Left ventricle myocardium inferior (tissue), 1 donor: ENCODE measurements around the gene SLC7A8. TPM values are rescaled to one million over a fixed set of nuclear protein-coding genes. Genes with fewer than 3 reads are reported as not detected.

Experiments used
- DNase-seq: peaks from one replicate; pipeline ENCODE4 v3.0.0-alpha.2; 2020
- H3K27ac ChIP-seq: fragments of 200-600 bp; replicated peaks from 2 replicates; pipeline ENCODE4 v1.8.0; 2021
- H3K27me3 ChIP-seq: fragments of 200-600 bp; 2 replicates; pipeline ENCODE4 v1.8.0; 2021; ENCODE audit warnings: low read depth
- H3K36me3 ChIP-seq: fragments of 200-600 bp; 2 replicates; pipeline ENCODE4 v1.8.0; 2021
- H3K4me1 ChIP-seq: fragments of 200-600 bp; 2 replicates; pipeline ENCODE4 v1.8.0; 2021
- H3K4me3 ChIP-seq: fragments of 200-600 bp; 2 replicates; pipeline ENCODE4 v1.8.0; 2021; ENCODE audit warnings: mild to moderate bottlenecking, moderate library complexity
- H3K9me3 ChIP-seq: fragments of 200-600 bp; replicated peaks from 2 replicates; pipeline ENCODE4 v1.8.0; 2021
- CTCF ChIP-seq: fragments of 200-600 bp; IDR thresholded peaks from 2 replicates; pipeline ENCODE4 v1.8.0; 2021; ENCODE audit warnings: antibody characterized with exemption, mild to moderate bottlenecking, borderline replicate concordance
- intact Hi-C: fragments of 100-400 bp; cut with micrococcal nuclease; formaldehyde crosslinking; loops from one replicate; pipeline ENCODE4 v1.11.0; 2022
- total RNA-seq: library from RNA; stranded (reverse); fragmentation: NEBNext Ultra II Directional; extraction: Animal tissue kit (Norgen Biotek cat#: 25700); gene quantifications from one replicate; pipeline ENCODE4 v1.2.1, GENCODE V29; 2021
- donor health status: DM: no; HTN: yes; CAD: no; lungs with severe emphysema.

SLC7A8 gene
- total RNA-seq, 1 donor from 2014 or later, result 10.6 TPM

- Histone ChIP-seq H3K4me3 (no peak overlapping the region), H3K4me1 (peaks cover 18% of the 10 kb centered on the region), H3K36me3 (no peaks in the 10 kb centered on the region), H3K27ac (no peak overlapping the region), H3K27me3 (peaks cover 45% of the 10 kb centered on the region), H3K9me3 (no peaks in the 10 kb centered on the region)
- TF ChIP-seq CTCF, result no peak
- DNase-seq, result no peak
- intact Hi-C loops, result no loop called here
Measured at GRCh38 chr14:23117371-23118020, 66.0 kb downstream of the SLC7A8 start.

DNA sequence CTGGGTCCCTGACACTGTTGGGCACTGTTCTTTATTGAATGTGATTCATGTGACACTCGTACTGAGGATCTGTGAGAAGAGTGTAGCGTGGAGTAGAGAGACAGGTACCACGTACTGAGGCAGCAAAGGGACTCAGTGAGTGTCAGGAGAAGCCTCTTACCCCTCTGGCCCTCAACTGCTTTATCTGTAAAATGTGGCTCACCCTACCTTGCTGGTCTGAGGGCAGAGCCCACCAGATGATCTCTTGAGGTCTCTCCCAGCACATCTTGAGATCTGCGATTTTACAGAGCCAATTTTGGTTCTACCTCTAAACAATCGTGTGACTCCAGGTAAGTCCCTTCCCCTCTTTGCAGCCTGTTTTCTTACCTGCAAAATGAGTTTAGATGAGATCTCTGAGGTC is 67.5 kb downstream of the SLC7A8 start:
- Histone ChIP-seq H3K27ac (no peak overlapping the region), H3K36me3 (no peaks in the 10 kb centered on the region), H3K27me3 (peaks cover 61% of the 10 kb centered on the region), H3K9me3 (no peaks in the 10 kb centered on the region), H3K4me1 (peaks cover 8% of the 10 kb centered on the region), H3K4me3 (no peak overlapping the region)
- DNase-seq, result no peak
- intact Hi-C loops, result no loop called here
- no peak for TF ChIP-seq CTCF

DNA sequence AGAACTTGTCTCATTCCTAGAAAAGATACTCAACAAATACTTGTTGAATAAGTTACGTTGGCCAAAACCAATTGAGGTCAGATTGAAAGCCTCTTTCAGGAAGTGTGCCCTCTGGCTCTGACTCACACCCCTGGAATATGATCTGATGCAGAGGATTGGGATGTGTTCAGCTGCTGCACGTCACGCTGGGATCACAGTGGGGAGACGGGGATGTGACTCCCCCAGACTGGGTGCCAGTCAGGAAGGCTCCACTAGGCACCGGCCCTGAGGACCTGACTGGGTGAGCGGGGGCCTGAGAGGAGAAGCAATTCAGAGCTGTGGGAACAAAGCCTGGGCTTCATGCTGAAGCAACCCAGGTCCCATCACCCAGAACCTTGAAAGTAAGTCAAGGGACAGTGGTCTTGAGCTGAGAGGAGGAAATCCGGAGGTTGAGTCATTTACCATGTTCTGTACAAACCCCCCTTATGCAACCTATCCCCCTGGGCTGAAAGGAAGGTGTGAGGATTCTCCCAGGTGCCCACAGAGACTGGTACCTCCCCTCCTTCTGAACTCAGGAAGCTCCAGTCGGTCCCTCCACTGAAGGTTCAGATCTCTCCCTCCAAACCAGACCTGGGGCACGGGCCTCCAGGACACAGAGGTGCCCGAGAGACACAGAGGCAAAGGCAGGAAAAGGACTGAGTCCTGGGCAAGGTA is 68.3 kb downstream of the SLC7A8 start:
- H3K27me3 ChIP-seq, result peaks cover 68% of the 10 kb centered on the region

DNA sequence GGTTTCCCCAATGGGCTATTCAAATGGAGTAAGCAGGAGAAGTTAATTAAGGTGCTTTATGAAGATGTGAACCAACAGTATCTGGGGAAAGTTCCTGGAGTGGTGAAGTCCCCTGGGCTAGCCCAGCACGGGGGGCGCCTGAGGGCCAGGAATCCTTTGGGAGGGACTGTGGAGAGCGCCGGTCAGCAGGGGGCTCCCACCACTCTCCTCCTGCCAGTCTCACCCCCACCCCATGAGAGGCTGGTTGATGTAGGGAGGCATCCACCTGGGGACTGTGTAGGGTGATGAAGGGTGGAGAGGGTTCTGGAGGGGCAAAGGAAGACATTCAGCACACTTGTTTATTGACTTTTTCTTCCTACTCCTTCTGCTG is 68.8 kb downstream of the SLC7A8 start:
- Histone ChIP-seq H3K27ac (no peak overlapping the region), H3K36me3 (no peaks in the 10 kb centered on the region), H3K9me3 (no peaks in the 10 kb centered on the region), H3K4me3 (no peak overlapping the region), H3K27me3 (peaks cover 73% of the 10 kb centered on the region), H3K4me1 (peaks cover 7% of the 10 kb centered on the region)
- no peak for TF ChIP-seq CTCF
- intact Hi-C loops, result loop anchor here (5.0 kb wide), 1 partner anchor 83 kb away; no protein-coding TSS in a partner anchor
- DNase-seq, result no peak

More for the DNA sequence above, 68.3 kb downstream of the SLC7A8 start:
- H3K9me3 ChIP-seq, result no peaks in the 10 kb centered on the region
- DNase-seq, result no peak
- H3K27ac ChIP-seq, result no peak overlapping the region
- H3K4me1 ChIP-seq, result peaks cover 7% of the 10 kb centered on the region
- intact Hi-C loops, result no loop called here
- no peaks in the 10 kb centered on the region for H3K36me3 ChIP-seq
- no peak for TF ChIP-seq CTCF
- no peak overlapping the region for H3K4me3 ChIP-seq

DNA sequence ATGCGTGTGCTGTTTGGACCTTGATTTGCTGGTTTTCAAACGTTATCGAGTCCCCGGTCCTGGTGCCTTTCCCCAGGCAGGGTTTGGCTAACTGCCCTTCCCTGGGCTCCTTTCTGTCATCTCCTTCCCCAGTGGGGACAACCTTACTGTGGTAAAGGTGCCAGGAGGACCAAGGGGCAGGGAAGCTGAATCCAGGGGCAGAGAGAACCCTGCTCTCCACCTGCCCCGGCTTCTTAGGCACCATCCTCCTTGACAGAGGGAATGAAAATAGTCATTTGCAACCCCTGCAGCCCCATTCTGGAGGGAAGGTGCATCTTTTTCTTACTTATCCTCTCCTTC is 69.4 kb downstream of the SLC7A8 start:
- Histone ChIP-seq H3K27me3 (peaks cover 73% of the 10 kb centered on the region), H3K4me1 (peaks cover 7% of the 10 kb centered on the region), H3K9me3 (no peaks in the 10 kb centered on the region), H3K4me3 (no peak overlapping the region), H3K36me3 (no peaks in the 10 kb centered on the region), H3K27ac (no peak overlapping the region)
- intact Hi-C loops, result loop anchor here (5.0 kb wide), 1 partner anchor 83 kb away; no protein-coding TSS in a partner anchor
- TF ChIP-seq CTCF, result no peak
- DNase-seq, result no peak
